Left cardiac atrium (tissue), 4 donors: ENCODE data around the gene PDAP1. TPM values are rescaled to one million over a fixed set of nuclear protein-coding genes. Genes with fewer than 3 reads are reported as not detected.
"Not testable (repeated sequence)": the region's sequence is repeated elsewhere in the genome, so short reads cannot be mapped to it uniquely, and the experiment has no call there.

Source experiments
- ATAC-seq, 2 donors: fragments of 200-7000 bp; cut with Tn5 transposase; one replicate each; pipeline ENCODE4 v1.9.1; 2020; ENCODE audit warnings: mild to moderate bottlenecking in 2 of 2, moderate library complexity in 2 of 2
- DNase-seq: peaks from one replicate; pipeline ENCODE4 v3.0.0-alpha.2; 2020
- intact Hi-C, 2 donors: fragments of 100-400 bp; cut with DNase I; formaldehyde crosslinking; loops; one replicate each; pipeline versions ENCODE4 v1.14.1 to v1.15.1; 2022 to 2023
- total RNA-seq, 2 donors: library from RNA; stranded (reverse); fragmentation: NEBNext Ultra II Directional; extraction: Animal tissue kit (Norgen Biotek cat#: 25700); gene quantifications; one replicate each; pipeline ENCODE4 v1.2.1, GENCODE V29; 2021
- donor health status: DM: no; HTN: yes; CAD: no.
- donor health status: DM: no; HTN: yes; CAD: no; lungs with severe emphysema.
- donor health status: DM: yes; HTN: yes; CAD: no.
- donor health status: Dilated cardiomyopathy.

PDAP1 gene
- total RNA-seq, 2 donors from 2014 or later: 76.0 to 96.8 TPM

DNA sequence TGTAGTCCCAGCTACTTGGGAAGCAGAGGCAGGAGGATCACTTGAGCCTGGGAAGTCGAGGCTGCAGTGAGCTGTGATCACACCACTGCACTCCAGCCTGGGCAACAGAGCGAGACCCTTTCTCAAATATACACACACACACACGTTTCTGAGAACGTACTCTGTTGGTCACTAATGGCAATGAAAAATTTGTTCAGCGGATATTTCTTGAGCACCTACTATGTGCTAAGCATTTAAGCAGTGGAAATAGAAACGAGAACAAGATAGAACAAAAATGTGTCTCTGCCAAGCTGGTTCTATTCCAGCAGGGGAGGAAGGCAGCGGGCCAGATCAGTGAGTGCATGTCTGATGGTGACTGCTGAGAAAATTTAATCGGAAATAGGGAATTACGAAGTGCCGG, 25.2 kb downstream of the PDAP1 start:
- intact Hi-C loops: no loop called here
- DNase-seq (no peak), ATAC-seq (no peak)

GRCh38 chr7:99381664-99382075, 26.7 kb downstream of the PDAP1 start:
- no peak for DNase-seq
- intact Hi-C loops: no loop called here
- ATAC-seq: no peak

GRCh38 chr7:99380823-99381663, 27.4 kb downstream of the PDAP1 start:
- no peak for DNase-seq
- peak; percentile 8 to 23 for ATAC-seq

GRCh38 chr7:99380032-99380822, 28.2 kb downstream of the PDAP1 start:
- ATAC-seq (peak; percentile 49 to 51), DNase-seq (peak; percentile 61)
- intact Hi-C loops: no loop called here

More at GRCh38 chr7:99380823-99381663, 27.4 kb downstream of the PDAP1 start:
- intact Hi-C loops: no loop called here

- ATAC-seq, intact Hi-C loops, DNase-seq: not testable (repeated sequence)
Measured at GRCh38 chr7:99379693-99380031, 28.7 kb downstream of the PDAP1 start.

DNA sequence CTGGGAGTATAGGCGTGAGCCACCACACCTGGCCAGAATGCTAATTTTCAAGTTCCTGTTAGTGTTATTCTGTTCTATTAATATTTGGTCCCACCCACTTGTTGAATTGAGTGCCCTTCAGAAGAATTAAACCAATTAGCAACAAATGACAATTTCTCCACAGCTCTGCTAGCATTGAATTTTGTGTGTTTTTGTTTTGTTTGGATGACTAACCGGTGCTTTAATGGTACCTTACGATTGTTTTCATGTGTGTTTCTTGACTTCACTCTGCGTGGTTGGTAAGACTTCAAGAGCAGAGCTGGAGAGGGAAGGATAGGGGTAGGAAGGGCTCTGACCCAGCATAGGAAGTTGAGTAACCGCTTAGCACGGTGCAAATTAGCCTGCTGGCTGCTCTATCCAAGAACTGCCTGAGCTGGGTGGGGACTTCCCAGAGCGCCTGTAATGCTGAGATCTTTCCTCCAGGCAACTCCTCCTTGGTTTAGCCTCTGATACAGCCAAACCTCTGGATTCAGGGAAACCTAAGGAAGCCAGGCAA, 29.3 kb downstream of the PDAP1 start:
- intact Hi-C loops: no loop called here
- ATAC-seq: peak; percentile 58 to 67
- peak; percentile 82 for DNase-seq

GRCh38 chr7:99375070-99375807, 33.2 kb downstream of the PDAP1 start:
- intact Hi-C loops: no loop called here
- ATAC-seq (peak; percentile 76 to 79), DNase-seq (peak; percentile 85)

DNA sequence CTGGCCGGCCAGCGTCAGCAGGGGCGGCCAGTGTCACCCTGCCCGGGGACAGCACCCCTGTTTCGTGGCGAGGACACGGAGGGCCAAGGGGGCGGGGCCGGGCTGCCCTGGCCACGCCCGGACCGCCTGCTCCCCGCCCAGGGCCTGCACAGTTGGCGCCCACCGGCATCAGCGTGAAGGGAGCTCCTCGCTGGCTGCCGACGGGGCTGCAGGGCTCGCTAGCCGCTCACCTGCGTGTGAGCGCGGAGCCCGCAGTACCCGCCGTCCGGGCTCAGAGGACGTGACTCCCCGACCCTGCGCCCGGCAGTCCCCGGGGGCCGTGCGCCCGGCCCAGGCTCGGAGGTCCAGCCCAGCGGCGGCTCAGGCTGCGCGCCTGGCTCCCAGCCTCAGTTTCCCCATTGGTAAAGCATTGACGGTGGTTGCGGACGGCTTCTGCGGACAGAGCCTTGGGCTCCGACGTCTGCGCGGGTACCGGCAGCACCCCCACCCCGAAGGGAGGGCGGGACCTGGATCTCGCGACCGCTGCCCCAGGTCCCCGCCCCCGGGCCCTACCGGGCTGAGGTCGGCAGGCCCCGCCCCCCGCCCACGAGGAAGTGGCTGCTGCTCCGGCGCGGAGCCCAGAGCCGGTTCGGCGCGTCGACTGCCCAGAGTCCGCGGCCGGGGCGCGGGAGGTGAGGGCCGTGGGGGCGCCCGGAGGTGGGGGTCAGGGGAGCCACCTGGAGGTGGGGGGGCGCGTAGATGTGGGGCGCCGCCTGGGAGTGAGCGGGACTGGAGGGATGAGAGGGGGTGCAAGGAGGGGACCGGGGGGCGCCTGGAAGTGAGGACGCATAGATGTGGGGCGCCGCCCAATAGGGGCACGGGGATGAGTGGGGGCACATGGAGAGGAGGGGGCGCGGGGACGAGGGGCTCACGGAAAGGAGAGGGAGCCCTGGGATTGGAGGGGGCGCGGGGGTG, 34.0 kb downstream of the PDAP1 start, which contains the start of gene ARPC1B:
TSS of gene ARPC1B (plus strand) at position 620 of the 954 bp plus-strand sequence. CDS start 10,985 bp downstream, outside the sequence.
- intact Hi-C loops: no loop called here
- peak; percentile 92 for DNase-seq
- ATAC-seq: peak; percentile 84 to 89

- intact Hi-C loops: no loop called here
- ATAC-seq (no peak), DNase-seq (no peak)
Measured at GRCh38 chr7:99373091-99374066, 35.0 kb downstream of the PDAP1 start.

- intact Hi-C loops: no loop called here
- ATAC-seq: no peak
- no peak for DNase-seq
Measured at GRCh38 chr7:99372275-99373090, 35.9 kb downstream of the PDAP1 start.

DNA sequence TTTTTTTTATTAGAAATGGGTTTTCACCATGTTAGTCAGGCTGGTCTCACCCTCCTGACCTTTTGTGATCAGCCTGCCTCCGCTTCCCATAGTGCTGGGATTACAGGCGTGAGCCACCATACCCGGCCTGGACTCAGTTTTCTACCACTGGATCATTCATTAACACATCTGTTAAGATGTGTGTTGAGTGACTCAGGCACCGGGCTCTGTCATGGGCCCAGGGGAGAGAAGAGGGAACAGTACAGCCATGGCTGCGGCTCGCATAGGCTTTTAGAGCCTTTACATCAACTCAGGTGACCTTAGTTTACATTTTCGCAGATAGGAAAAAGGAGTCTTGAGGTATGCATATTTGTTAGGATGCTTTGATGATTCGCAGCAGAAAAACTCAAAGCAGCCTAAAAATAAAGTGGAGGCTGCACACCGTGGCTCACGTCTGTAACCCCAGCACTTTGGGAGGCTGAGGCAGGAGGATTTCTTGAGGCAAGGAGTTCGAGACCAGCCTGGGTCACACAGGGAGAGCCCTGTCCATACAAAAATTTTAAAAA, 36.9 kb downstream of the PDAP1 start:
- DNase-seq (no peak), ATAC-seq (no peak)
- intact Hi-C loops: no loop called here

GRCh38 chr7:99369767-99370391, 38.5 kb downstream of the PDAP1 start:
- DNase-seq: no peak
- intact Hi-C loops: no loop called here
- no peak for ATAC-seq

DNA sequence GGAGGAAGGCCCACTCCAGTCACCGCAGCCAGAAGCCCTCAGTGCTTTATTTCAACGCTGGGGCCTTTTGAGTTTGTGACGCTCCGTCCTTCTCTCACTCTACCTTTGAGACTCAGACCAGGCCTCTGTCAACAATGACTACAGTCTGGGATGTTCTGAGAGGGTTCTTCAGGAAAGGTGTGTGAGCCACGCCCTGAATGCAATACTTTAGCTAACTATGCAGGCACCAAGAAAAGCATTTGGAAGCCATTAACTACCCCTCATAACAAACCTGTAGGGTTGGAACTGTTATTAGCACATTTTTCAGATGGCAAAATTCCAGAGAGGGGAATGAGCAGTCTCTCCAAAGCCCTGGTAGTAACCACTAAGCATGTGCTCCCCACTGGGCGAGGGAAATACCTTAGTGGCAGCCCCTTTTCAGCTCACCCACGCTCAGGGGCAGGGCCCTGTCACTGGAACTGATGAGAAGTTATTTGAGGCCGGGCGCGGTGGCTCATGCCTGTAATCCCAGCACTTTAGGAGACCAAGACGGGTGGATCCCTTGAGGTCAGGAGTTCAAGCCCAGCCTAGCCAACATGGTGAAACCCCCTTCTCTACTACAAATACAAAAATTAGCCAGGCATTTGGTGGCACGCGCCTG, 39.5 kb downstream of the PDAP1 start:
- DNase-seq (no peak), ATAC-seq (no peak)
- intact Hi-C loops: no loop called here

- ATAC-seq (no peak), DNase-seq (no peak)
- intact Hi-C loops: no loop called here
Measured at GRCh38 chr7:99366646-99367045, 41.8 kb downstream of the PDAP1 start.
